Measurements from ENCODE around the gene ZC3HAV1.

The ZC3HAV1 gene

GRCh38 chr7:139036901-139037300, 72.6 kb downstream of the ZC3HAV1 start:
- TF ChIP-seq, protein P1, sequence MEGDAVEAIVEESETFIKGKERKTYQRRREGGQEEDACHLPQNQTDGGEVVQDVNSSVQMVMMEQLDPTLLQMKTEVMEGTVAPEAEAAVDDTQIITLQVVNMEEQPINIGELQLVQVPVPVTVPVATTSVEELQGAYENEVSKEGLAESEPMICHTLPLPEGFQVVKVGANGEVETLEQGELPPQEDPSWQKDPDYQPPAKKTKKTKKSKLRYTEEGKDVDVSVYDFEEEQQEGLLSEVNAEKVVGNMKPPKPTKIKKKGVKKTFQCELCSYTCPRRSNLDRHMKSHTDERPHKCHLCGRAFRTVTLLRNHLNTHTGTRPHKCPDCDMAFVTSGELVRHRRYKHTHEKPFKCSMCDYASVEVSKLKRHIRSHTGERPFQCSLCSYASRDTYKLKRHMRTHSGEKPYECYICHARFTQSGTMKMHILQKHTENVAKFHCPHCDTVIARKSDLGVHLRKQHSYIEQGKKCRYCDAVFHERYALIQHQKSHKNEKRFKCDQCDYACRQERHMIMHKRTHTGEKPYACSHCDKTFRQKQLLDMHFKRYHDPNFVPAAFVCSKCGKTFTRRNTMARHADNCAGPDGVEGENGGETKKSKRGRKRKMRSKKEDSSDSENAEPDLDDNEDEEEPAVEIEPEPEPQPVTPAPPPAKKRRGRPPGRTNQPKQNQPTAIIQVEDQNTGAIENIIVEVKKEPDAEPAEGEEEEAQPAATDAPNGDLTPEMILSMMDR (IDR thresholded peaks at IDR 0.05; ENCODE audit: control insufficient read depth, extremely low read depth, insufficient read depth), result no peak
- peak overlapping the region; percentile 63; the same call in 1 of the 2 replicates for H3K4me3 ChIP-seq (ENCODE audit: low read depth, low read length)
- DNase-seq (ENCODE audit: low read depth), result no peak

DNA sequence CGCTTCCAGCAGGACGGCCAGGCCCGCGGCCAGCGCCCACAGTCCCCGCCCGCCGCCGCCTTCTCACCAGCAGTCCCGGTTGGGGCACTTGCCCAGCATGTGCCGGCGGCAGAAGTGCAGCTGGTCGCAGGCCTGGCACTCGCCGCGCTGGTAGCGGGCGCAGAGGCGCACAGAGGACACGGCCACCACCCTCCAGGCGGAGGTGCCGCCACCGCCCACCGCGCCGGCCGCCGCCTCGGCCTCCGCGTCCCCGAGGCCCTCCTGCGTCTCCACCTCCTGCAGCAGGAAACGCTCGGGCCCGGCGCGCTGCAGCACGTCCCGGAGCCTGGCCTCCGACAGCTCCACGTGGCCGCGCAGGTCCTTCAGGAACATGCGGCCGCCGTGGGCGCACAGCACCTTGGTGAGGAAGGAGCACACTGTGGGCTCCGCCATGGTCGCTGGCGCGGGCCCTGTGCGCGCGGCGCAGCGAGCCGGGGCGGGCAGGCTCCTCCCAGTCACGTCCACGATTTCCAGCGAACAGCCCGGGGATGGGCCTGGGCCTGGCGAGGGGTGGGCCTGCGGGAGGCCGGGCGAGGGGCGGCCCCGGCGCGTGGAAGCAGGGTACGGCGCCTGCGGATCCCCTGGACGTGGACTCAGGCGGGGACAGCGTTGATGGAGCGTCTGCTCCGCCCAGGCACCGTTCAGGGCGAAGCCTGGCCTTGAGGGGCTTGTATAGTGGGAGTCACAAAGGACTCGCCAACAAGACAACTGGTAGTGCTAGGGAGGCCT, 73.8 kb downstream of the ZC3HAV1 start, which contains the start of gene ZC3HAV1L:
TSS of gene ZC3HAV1L (minus strand) at position 457 of the 768 bp plus-strand sequence. CDS start at position 432, 25 bp downstream.
- H3K4me3 ChIP-seq (ENCODE audit: low read depth, low read length), result peak within 1 kb of the TSS; percentile 63
- TF ChIP-seq, protein P1 (IDR thresholded peaks at IDR 0.05; ENCODE audit: control insufficient read depth, extremely low read depth, insufficient read depth), result no peak
- DNase-seq (ENCODE audit: low read depth), result no peak

DNA sequence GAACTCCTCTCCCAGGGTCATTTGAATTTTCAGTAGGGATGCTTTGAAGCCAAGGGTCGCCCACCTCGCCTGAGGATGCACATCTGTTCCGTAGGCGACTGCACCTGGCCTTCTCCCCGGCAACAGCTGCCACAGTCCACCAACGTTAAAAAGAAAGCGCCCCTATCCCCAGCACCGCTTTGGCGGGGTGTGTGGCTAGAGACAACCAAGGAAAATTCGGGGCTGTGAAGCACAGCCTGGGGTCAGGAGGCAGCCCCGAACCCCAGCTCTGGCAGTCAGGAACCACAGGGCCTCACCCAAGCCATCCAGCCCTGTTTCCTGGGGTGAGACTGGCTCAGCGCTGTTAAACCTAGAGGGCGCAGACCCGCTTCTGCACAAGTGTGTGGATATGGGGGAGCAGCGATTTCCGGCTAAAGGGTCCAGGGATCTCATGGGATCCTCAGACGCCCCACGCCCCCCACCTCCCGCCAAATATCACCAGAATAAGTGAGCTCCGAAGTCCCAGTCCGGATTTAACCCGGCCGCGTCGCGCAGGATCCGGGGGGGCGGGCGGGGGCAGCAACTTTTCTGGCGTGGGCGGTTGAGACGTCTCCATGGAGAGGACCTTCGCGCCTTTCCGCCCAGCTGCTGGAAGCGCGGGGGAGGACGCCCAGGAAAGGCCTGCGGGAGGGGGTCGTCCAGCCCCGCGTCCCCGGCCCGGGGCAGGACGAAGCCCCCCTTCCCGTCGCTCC, 74.5 kb downstream of the ZC3HAV1 start:
- TF ChIP-seq, protein P1 (IDR thresholded peaks at IDR 0.05; ENCODE audit: control insufficient read depth, extremely low read depth, insufficient read depth), result 0 out of 2 replicates have a peak, but pooled peaks have one; percentile 19
- peak overlapping the region; percentile 63 for H3K4me3 ChIP-seq (ENCODE audit: low read depth, low read length)
- no peak for DNase-seq (ENCODE audit: low read depth)

GRCh38 chr7:139034336-139034735, 75.2 kb downstream of the ZC3HAV1 start:
- peak overlapping the region; percentile 63 for H3K4me3 ChIP-seq (ENCODE audit: low read depth, low read length)
- TF ChIP-seq, protein P1 (IDR thresholded peaks at IDR 0.05; ENCODE audit: control insufficient read depth, extremely low read depth, insufficient read depth), result no peak
- DNase-seq (ENCODE audit: low read depth), result no peak

GRCh38 chr7:139033346-139034114, 76.0 kb downstream of the ZC3HAV1 start:
- peak; percentile 83 for DNase-seq (ENCODE audit: low read depth)
- H3K4me3 ChIP-seq (ENCODE audit: low read depth, low read length), result peak overlapping the region; percentile 2; the same call in 1 of the 2 replicates
- TF ChIP-seq, protein P1 (IDR thresholded peaks at IDR 0.05; ENCODE audit: control insufficient read depth, extremely low read depth, insufficient read depth), result no peak

DNA sequence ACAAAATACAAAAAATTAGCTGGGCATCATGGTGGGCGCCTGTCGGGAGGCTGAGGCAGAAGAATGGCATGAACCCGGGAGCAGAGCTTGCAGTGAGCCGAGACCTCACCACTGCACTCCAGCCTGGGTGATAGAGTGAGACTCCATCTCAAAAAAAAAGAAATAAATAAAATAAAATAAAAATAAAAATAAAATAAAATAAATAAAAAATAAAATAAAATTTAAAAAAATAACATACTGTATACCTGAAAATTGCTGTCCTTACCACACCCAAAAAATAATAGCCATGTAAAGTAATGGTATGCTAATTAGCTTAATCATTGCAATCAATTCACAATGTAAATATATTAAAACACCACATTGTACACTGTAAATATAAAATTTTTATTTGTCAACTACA, 77.0 kb downstream of the ZC3HAV1 start:
- no peak overlapping the region for H3K4me3 ChIP-seq (ENCODE audit: low read depth, low read length)
- no peak for DNase-seq (ENCODE audit: low read depth)
- TF ChIP-seq, protein P1 (IDR thresholded peaks at IDR 0.05; ENCODE audit: control insufficient read depth, extremely low read depth, insufficient read depth), result no peak
